ENCODE measurements around the gene CD247.

CD247 gene

GRCh38 chr1:167487614-167488013 is 30.7 kb downstream of the CD247 start:
- DNase-seq (ENCODE audit: low read depth), result no peak

DNA sequence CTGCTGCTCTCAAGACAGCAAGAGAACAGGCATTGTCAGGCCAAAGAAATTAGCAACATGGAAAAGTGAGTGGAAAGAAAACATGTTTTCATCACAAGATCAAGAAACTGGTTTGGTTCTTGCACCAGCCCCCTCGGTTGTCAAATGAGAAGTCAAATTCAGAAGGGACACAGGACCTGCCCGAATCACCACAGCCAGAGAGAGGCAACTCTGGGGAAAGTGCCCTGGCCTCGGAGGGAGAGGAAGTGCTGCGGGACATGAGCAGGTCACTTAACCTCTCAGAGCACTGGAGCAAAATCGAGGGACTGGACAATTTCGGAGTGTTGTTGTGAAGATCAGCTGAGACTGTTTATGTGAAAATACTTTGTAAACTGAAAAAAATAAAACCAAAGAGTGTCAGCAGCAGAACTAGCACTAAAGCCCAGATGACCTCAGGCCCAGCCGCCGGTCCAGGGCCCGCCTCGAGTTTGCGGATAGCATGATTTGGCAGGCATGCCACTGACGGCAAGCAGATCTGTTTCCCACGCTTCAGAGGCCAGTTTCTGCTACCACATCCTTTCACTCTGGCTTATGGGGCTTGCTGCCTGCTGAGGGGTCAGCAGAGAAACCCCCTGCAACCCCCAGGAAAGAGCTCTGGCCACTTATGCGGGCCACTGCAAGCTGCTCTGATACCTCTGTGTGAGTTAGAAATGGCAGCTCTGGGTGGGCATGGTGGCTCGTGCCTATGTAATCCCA is 32.1 kb downstream of the CD247 start:
- no peak for DNase-seq (ENCODE audit: low read depth)

GRCh38 chr1:167484726-167485502 is 33.4 kb downstream of the CD247 start:
- no peak for DNase-seq (ENCODE audit: low read depth)

DNA sequence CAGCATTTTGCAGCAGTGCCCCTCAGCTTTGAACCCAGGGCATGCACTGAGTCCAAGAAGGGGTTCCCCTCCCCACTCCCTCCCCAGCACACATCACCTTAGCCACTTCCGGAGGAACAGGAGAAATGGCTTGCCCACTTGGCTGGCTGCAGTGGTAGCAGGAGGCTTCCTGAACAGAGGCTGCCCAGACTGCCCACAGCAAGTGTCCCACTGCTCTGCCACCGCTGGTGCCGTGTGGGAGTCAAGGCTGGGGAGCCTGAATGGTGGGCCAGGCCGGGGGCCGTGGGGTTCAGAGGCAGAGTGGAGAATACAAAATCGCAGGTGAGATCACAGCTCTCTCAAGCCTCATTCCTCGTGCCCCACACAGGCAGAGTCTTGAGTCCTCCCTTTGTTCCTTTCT is 34.5 kb downstream of the CD247 start:
- DNase-seq (ENCODE audit: low read depth), result no peak

GRCh38 chr1:167482184-167482583 is 36.1 kb downstream of the CD247 start:
- no peak for DNase-seq (ENCODE audit: low read depth)

GRCh38 chr1:167479331-167479979 is 38.9 kb downstream of the CD247 start:
- no peak for DNase-seq (ENCODE audit: low read depth)

GRCh38 chr1:167477986-167478385 is 40.3 kb downstream of the CD247 start:
- DNase-seq (ENCODE audit: low read depth), result no peak

DNA sequence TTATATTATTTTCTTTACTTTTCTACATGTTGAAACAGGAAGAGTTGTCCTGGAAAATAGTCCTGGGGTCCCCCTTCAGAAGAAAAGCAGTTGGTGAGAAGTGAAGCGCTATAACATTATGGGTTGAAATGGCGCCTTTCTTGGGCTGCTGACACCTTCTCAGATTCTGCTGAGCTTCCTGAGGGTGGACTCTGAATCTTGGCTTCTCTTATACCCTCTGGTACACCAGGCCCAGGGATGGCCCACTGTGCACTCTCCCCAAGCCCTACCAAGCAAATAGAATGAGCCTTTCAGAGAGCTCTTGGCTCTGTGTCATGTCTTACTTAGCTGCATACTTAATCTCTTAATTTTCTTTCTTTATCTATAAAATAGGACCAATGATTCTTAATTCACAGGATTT is 42.3 kb downstream of the CD247 start:
- DNase-seq (ENCODE audit: low read depth), result no peak

DNA sequence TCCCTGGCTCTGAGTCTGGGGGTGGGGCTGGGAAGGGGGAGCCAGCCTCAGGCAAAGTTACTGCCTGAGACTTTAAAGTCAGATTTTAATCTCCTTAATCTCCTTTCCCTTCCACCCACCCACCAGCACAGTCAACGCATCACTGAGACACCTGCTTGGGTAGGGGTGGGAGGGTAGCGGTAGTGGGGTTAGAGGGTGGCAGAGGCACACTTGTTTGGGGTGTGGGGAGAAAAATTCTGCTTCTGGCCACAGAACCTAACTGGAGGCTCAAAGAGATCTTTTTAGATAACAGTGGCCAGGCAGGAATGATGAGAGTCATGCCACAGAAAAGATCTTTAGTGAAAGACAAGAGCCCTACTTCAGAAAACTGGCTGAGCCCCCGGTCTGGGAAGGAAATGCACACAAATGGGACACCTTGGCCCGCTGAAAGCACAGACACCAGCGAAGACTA is 44.1 kb downstream of the CD247 start:
- no peak for DNase-seq (ENCODE audit: low read depth)

- no peak for DNase-seq (ENCODE audit: low read depth)
Observed at GRCh38 chr1:167473761-167474160, 44.6 kb downstream of the CD247 start.

DNA sequence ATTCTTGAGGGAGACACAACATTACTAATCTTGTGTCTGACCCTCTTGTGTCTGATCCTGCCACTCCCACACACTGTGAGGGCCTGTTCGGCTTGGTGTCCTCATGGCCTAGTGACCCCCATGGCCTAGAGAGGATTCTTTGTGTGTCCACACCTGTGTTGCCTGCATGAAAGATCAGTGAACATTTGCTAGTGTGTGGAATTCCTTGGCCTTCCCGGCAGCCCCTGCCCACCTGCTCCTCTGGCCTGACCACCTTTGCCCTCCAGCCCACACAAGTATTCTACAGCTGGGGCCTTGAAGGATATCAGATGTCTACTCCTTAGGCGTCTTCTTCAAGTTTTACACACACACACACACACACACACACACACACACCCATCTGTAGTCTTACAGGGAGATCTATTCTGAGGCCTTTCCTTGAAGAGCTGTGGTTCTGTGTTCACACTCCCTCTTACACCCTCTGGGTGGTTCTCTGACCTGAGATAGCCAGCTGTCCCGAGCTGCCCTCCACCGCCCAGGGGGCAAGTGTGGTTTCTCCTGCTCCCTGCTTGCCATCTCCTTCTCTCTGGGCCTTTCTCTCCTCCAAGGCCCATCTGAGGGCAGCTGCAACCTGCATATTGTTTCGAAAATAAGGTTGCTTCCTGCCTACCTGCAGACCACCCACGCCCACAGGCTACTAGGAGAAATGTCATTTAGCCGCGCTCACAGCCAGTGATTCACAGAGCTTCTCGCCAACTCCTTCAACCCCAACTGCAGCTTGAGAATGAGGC is 45.4 kb downstream of the CD247 start:
- no peak for DNase-seq (ENCODE audit: low read depth)

GRCh38 chr1:167471568-167471967 is 46.8 kb downstream of the CD247 start:
- DNase-seq (ENCODE audit: low read depth), result no peak

GRCh38 chr1:167469280-167469965 is 48.9 kb downstream of the CD247 start:
- DNase-seq (ENCODE audit: low read depth), result no peak

GRCh38 chr1:167467752-167468151 is 50.6 kb downstream of the CD247 start:
- DNase-seq (ENCODE audit: low read depth), result no peak

DNA sequence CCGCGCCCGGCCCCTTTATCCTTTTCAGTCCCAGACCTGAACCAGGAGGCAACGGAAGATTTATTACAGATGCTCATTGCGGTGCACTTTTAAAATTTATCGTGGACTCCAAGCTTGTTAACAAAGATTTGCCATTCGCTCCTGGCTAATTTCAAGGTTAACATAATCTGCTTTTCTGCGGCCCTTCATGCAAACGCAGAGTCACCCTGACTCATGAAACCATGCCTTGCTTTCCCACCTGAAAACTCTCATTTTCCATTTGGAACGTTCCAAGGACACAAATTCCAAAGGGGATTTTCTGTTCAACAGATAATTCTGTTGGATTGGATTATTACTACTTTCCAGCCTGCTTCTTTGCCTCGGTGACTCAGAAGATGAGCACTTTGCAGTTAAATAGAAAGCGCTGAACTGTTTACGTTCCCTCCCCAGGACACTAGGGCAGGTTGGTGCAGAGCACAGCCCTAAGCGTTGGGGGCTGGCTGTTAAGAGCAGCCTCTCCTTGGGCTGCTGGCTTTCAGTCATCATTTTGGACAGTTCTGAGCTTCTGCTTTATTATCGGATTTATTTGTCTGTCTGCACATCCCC is 51.1 kb downstream of the CD247 start:
- DNase-seq (ENCODE audit: low read depth), result no peak

DNA sequence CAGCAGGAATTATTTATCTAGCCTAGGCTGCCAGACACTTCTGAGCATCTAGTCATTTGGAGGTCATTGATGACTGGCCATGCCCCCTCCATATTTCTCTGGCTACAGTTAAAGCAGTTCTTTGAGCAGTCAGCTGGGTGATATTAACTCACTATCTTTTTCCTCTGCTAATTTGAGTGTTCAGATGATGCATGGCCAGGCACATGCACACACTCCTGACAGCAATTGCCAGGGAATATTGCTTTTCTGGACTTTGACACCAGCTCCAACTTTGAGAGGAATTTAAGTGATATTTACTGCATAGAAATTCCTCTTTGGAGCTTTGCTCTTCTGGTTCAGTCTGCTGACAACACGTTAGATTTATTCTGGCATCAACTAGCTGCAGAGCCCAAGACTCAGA is 52.6 kb downstream of the CD247 start:
- DNase-seq (ENCODE audit: low read depth), result no peak

DNA sequence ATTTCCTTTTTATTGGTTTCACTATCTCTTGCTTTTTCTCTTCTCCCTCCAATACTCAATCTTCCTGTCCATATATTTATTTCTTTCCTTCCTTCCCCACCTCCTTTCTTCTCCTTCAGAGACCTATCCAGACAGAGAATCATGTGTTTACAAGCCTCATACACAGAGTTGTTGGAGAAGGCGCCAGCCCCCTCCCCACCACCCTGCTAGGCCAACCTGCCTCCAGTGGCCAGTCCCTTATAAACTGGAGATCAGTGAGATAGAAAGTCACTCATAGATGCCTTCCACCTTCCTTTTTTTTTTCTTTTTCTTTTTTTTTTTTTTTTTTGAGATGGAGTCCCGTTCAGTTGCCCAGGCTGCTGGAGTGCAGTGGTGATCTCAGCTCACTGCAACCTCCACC is 53.3 kb downstream of the CD247 start:
- no peak for DNase-seq (ENCODE audit: low read depth)

GRCh38 chr1:167463875-167464575 is 54.3 kb downstream of the CD247 start:
- no peak for DNase-seq (ENCODE audit: low read depth)

DNA sequence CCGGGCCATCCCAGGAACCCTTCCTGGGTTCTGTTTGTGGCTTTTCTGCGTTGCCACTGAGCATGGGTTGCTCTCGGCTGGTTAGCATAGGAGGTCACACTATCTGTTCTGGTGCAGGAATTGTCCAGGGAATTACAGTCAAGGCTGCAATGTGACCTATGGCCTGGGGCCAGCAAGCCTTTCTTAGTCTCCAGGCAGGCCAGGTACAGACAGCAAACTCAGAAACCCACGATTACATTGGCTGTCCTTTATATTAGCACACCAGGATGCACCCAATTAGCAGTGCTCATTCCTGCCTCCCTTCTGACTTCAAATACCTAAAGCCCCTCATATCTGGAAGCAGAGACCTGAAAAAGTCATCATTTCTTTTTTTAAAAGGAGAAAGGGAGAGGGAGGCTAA is 55.2 kb downstream of the CD247 start:
- no peak for DNase-seq (ENCODE audit: low read depth)

GRCh38 chr1:167462341-167462740 is 56.0 kb downstream of the CD247 start:
- no peak for DNase-seq (ENCODE audit: low read depth)

- no peak for DNase-seq (ENCODE audit: low read depth)
Observed at GRCh38 chr1:167460836-167461235, 57.5 kb downstream of the CD247 start.

Data from GM04503 (cell line).